HG03103 (cell line): ENCODE results near the gene PGGT1B.
"Not testable (repeated sequence)": the region's sequence is repeated elsewhere in the genome, so short reads cannot be mapped to it uniquely, and the experiment has no call there.

Experiments
- ATAC-seq: cut with Tn5 transposase; IDR thresholded peaks from one replicate; pipeline ENCODE4 v1.9.1; 2021; ENCODE audit warnings: low read depth; ENCODE audit not compliant: unreplicated experiment

Gene PGGT1B

GRCh38 chr5:115262011-115262320 lies 711 bp downstream of the PGGT1B start:
- ATAC-seq, result peak; percentile 37

DNA sequence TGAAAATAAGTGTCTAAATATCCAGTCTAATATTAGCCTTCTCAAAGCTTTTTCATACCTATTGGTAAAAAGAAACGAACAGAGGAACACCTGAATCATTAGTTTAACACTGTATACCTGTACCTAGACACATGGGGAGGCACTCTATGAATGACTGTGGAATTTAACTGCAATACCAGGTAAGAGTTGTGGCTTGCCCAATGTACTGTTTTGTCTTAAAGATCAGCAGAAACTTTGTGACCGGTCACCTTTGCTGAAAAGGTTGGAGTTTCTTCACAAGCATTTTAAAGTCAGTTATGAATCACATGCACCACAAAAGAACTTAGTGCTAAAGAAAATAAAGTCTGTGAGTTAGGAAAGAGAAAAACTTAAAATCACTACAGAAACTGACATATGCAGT lies 2.4 kb downstream of the PGGT1B start:
- ATAC-seq, result no peak

DNA sequence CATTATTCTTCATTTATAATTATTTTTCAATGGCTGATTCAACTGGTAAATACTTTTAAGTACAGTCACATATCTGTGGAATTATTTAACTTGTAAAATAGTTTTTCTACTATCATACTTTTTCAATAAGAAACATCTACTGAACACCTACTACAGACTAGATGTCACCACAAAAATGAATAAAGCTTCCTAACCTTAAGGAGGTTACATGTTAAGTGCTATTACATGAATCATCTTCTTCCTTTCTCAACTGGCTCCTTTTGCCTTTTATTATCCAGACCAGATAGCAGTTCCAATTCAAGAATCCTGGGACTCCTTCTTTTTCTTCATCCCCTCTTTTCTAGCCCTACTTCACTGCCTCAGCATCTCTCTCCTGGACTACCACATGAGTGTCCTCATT lies 4.7 kb downstream of the PGGT1B start:
- no peak for ATAC-seq

DNA sequence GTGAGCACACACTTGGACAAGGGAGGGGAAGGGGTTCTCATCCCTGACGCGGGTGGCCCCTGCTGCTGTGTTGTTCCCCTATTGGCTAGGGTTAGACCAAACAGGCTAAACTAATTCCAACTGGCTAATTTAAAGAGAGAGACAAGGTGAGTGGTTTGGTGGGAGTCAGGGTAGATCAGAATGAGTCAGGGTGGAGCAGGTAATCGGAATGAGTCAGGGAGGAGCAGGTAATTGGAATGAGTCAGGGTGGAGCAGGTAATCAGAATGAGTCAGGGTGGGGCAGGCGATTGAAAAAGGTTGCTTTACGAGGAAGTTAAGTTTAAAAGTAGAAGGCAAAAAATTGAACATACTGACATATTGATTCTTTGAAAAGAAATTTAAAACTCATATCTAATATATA lies 13.3 kb downstream of the PGGT1B start:
- not testable (repeated sequence) for ATAC-seq

GRCh38 chr5:115246361-115246991 lies 16.2 kb downstream of the PGGT1B start:
- ATAC-seq, result peak; percentile 66

DNA sequence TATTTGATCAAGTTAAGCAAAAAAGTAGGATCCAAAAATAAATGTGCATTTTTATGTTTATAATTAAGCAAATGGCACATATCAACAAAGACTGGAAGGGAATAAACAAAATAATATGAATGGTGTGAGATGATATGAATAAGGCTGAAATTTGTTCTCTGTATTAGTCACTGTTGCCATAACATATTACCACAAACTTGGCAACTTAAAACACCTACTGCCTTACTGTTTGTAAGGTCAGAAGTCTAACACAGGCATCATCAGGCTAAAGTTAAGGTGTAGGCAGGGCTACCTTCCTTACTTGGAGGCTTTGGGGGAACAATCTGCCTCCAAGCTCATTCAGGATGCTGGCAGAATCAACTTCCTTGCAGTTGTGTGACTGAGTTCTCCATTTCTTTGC lies 19.3 kb downstream of the PGGT1B start:
- peak; percentile 64 for ATAC-seq

- ATAC-seq, result no peak
Observed at GRCh38 chr5:115241881-115242642, 20.6 kb downstream of the PGGT1B start.

GRCh38 chr5:115237066-115237465 lies 25.6 kb downstream of the PGGT1B start:
- no peak for ATAC-seq

- no peak for ATAC-seq
Observed at GRCh38 chr5:115236599-115236998, 26.1 kb downstream of the PGGT1B start.

- no peak for ATAC-seq
Observed at GRCh38 chr5:115231598-115231997, 31.1 kb downstream of the PGGT1B start.

GRCh38 chr5:115229606-115230005 lies 33.1 kb downstream of the PGGT1B start:
- ATAC-seq, result no peak

- ATAC-seq, result no peak
Observed at GRCh38 chr5:115227281-115227680, 35.4 kb downstream of the PGGT1B start.

GRCh38 chr5:115214541-115214940 lies 48.1 kb downstream of the PGGT1B start:
- no peak for ATAC-seq

GRCh38 chr5:115209279-115209678 lies 53.4 kb downstream of the PGGT1B start:
- ATAC-seq, result peak; percentile 99

DNA sequence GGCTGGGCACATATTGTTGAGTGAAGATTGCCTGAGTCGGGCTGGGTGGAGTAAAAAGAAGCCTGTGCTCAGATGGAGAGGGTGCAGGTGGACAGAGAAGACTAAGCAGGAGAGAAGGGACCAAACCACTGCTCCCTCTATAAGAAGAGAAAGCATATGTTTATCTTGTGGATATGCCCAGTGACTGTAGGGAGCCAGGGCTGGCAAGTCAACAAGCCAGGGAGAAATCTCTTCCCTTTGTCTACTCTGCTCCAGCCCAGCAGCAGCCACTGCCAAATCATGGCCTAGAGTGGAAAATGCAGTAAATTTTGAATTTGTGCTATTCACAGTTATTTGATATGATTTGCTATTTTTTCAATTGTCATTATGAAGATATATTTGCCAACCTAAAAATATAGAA lies 59.7 kb downstream of the PGGT1B start:
- ATAC-seq, result no peak

DNA sequence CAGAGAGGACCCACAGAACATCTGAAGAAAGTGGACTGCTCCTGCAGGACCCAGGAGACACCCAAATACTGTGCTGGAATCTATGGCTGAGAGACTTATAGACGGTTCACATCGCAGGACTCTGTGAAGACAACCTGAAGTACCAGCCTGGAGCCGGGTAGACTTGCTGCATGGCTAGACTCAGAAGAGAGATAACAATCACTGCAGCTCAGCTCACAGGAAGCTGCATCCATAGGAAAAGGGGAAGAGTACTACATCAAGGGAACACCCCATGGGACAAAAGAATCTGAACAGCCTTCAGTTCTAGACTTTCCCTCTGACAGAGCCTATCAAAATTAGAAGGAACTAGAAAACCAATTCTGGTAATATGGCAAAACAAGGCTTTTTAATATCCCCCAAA lies 66.5 kb downstream of the PGGT1B start:
- ATAC-seq, result no peak

DNA sequence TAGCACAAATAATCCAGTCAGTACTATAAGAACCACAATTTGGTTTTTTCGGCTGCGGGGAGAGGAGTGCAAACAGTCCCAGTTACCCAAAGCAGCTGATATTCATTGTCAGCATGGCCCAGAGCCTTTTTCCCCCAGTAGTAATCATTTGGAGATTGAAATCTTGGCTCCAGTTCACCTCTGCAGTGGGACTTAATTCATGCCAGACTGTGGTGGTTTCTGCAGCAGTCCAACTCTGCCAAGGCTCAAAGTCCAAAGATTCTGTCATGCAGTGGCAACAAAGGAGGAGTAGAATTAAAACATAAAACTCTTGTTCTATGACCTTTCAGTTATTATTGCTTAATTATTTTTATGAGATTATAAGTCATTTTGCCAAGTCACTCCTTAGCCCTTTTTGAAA lies 68.0 kb downstream of the PGGT1B start:
- no peak for ATAC-seq

DNA sequence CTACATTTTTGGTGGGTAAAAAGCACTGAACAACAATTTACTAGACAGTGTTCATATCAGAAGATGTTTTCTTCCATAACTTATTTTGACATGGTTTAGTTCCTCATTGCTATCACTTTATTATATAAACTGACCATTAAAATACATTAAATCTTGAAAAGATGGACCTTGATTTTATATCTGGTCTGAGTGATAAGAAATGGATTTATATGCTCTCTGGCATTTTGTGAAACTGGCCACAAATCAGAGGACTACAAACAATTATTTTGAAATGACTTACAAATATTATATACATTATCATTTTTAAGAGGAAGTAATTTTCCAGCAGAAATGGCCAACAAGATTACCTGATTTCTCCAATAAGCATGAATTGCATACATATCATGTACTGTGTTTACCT lies 69.4 kb downstream of the PGGT1B start:
- ATAC-seq, result no peak

DNA sequence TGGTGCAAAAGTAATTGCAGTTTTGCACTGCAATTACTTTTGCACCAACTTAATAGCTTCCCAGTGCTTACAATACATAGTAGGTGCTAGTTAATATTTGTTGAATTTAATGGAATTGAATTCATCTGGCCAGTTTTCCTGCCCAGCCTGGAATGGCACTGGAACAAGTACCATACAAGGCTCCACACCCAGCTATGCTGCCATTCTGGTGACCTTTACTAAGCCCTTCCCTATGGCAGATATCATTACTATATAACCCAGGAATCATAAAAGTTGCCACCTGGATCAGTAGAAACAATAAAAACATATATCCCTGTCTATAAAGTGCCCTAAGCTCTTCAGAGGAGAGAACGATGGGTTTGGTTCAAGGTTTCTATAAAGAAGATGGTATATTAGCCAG lies 70.6 kb downstream of the PGGT1B start:
- no peak for ATAC-seq

- ATAC-seq, result no peak
Observed at GRCh38 chr5:115191474-115192031, 71.1 kb downstream of the PGGT1B start.

DNA sequence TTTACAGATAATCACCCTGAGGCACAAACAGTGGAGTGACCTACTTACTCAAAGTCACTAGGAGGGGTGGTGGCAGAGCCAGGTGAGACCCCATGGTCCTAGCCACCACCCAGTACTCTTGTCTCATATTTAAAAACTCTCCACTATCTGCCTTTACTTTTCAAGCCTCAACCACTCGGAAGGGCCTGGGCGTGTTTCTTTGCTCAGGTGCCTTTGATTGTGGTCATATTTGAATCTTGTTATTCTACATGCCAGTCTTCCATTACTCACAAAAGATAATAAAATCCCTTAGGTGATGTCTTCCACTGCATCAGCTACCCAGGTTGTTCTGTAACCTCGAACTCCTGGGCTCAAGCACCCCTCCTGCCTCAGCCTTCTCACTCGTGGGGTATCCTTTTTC lies 72.3 kb downstream of the PGGT1B start:
- no peak for ATAC-seq

- no peak for ATAC-seq
Observed at GRCh38 chr5:115189866-115190265, 72.8 kb downstream of the PGGT1B start.
